Measurements from ENCODE around the gene PTPRN2. TPM values are rescaled to one million over a fixed set of nuclear protein-coding genes. Genes with fewer than 3 reads are reported as not detected.

The PTPRN2 gene
- polyA plus RNA-seq, 1 of the 3 experiments (the other 2 are of a cell fraction): 4.0 TPM

DNA sequence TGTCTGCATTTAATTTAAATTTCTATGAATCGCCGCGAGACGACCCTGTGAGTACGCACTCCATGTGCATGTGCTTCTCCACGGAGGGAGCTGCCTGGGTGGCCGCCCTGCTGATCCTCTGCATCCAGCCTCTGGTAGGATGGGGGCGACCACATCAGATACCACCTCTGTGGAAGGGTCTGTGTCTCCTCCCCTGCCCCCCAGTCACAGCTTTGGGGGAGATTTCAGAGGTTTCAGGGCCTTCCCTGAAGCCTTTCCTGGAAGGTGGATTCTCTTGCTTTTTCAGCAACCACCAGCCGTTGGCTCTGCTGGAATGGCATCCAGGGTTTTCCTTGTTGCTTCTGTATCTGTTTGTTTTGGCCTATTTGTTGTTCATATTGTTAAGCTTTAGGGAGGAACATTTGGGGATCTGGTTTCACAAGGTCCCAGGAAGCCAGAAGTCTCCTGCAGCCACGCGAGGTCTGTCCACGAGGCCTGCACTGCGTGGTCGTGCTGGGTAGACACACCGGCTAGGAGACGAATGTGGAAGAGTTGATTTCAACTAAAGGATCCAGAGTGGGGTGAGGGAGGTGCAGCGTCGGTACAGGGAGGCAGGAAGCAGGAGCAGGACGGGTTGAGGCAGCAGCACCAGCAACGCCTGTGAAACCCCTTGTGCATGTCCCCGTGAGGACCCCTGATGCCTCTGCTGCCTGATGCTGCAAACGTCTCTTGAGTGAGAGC, 329.1 kb downstream of the PTPRN2 start:
- Histone ChIP-seq H3K4me3 (ENCODE audit: low read depth in 2 of 2, low read length in 1 of 2) (no peak overlapping the region), H3K9me3 (peaks cover 10% of the 10 kb centered on the region; the same call in 1 of the 2 replicates), H2AFZ (ENCODE audit: low read depth) (no peak overlapping the region), H3K79me2 (ENCODE audit: insufficient read depth) (no peaks in the 10 kb centered on the region), H3K9ac (no peak overlapping the region), H3K36me3 (replicated peaks in 1 of 2; ENCODE audit: control insufficient read depth in 1 of 2, insufficient read depth in 2 of 2, low read length in 1 of 2) (no peaks in the 10 kb centered on the region), H3K9me2 (no peaks in the 10 kb centered on the region), H3K4me2 (no peak overlapping the region), H3F3A (replicated peaks; ENCODE audit: insufficient read depth) (peaks cover 5% of the 10 kb centered on the region), H3K4me1 (ENCODE audit: control insufficient read depth in 1 of 2, insufficient read depth in 2 of 2, low read depth in 1 of 2, low read length in 1 of 2) (no peaks in the 10 kb centered on the region; a peak in 1 of 4 replicates), H4K20me1 (ENCODE audit: insufficient read depth) (no peaks in the 10 kb centered on the region), H3K27ac (ENCODE audit: low read depth in 2 of 2, low read length in 1 of 2) (no peak overlapping the region), H3K27me3 (ENCODE audit: insufficient read depth) (no peaks in the 10 kb centered on the region)
- DNase-seq: no peak
- ChIA-PET CTCF (interaction anchor here (1.0 kb wide), 1 partner anchor 10 kb away, joined by 3 read pairs; no protein-coding TSS in a partner anchor), POLR2A (no interaction called here)
- 64% methylated on average over 21 of the region's 22 CpGs for WGBS (ENCODE audit: low lambda C conversion rate)
- no peak for TF ChIP-seq CHD2 (IDR thresholded peaks at IDR 0.05; ENCODE audit: low read length, partially characterized antibody)
- no peak for TF ChIP-seq RFX5 (IDR thresholded peaks at IDR 0.05; ENCODE audit: low read length)
- TF ChIP-seq GABPA (IDR thresholded peaks at IDR 0.05; ENCODE audit: low read depth): no peak
- TF ChIP-seq RAD21 (IDR thresholded peaks at IDR 0.05; ENCODE audit: low read length): no peak
- TF ChIP-seq USF2 (IDR thresholded peaks at IDR 0.05; ENCODE audit: borderline replicate concordance, low read depth, low read length): no peak
- TF ChIP-seq, protein P1, sequence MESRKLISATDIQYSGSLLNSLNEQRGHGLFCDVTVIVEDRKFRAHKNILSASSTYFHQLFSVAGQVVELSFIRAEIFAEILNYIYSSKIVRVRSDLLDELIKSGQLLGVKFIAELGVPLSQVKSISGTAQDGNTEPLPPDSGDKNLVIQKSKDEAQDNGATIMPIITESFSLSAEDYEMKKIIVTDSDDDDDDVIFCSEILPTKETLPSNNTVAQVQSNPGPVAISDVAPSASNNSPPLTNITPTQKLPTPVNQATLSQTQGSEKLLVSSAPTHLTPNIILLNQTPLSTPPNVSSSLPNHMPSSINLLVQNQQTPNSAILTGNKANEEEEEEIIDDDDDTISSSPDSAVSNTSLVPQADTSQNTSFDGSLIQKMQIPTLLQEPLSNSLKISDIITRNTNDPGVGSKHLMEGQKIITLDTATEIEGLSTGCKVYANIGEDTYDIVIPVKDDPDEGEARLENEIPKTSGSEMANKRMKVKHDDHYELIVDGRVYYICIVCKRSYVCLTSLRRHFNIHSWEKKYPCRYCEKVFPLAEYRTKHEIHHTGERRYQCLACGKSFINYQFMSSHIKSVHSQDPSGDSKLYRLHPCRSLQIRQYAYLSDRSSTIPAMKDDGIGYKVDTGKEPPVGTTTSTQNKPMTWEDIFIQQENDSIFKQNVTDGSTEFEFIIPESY (IDR thresholded peaks at IDR 0.05; ENCODE audit: borderline replicate concordance, low read depth): no peak
- TF ChIP-seq POLR2AphosphoS5 (IDR thresholded peaks at IDR 0.05; ENCODE audit: low read depth, low read length): no peak

DNA sequence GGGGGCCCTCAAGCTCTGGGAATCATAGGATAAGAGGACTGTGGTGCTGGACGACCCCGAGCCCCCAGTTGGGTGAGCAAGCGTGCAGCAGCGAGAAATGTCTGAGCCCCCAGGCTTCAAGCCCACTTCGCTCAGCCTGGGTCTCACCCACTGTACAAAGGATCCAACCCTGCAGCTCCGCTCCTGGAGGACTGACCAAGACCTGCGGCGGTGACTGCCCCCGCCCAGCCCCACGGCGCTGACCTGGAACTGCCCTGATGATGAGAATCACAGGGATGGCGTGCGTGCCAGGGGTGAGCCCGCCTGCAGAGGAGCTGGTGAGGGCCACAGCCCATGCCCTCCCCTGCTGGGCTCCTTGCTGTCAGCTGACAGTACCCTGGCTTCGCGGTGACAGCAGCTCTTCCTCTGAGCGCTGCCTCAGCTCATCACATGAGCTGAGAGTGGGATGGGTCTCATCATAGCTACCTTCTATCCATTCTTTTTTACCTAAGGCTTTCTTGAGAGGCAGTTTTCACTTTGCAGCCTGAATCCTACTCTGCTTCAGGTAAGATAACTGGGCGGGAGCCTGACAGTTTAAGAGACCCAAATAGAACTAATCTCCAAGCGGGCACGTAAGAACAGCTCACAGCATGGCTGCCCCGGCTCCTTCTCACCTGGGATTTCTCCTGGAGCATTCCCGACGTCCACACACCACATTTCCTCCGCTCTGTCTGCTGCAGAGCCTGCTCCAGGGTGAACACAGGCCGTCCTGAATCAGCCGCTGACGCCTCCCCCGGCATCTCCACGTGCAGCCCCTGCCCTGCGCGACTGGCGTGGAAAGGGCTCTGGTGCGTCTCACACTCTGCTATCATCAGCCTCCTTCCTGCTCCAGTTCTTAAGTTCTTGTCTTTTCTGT, 329.9 kb downstream of the PTPRN2 start:
- no peaks in the 10 kb centered on the region for H3K27me3 ChIP-seq (ENCODE audit: insufficient read depth)
- no peak overlapping the region for H3K4me3 ChIP-seq (ENCODE audit: low read depth in 2 of 2, low read length in 1 of 2)
- no peaks in the 10 kb centered on the region; a peak in 1 of 4 replicates for H3K4me1 ChIP-seq (ENCODE audit: control insufficient read depth in 1 of 2, insufficient read depth in 2 of 2, low read depth in 1 of 2, low read length in 1 of 2)
- H3K79me2 ChIP-seq (ENCODE audit: insufficient read depth): no peaks in the 10 kb centered on the region
- no peaks in the 10 kb centered on the region for H4K20me1 ChIP-seq (ENCODE audit: insufficient read depth)
- H3K9ac ChIP-seq: no peak overlapping the region
- no peak for DNase-seq
- ChIA-PET CTCF (interaction anchor here (1.0 kb wide), 1 partner anchor 11 kb away, joined by 3 read pairs; no protein-coding TSS in a partner anchor), POLR2A (interaction anchor here (0.9 kb wide), 1 partner anchor 10 kb away, joined by 4 read pairs; no protein-coding TSS in a partner anchor)
- TF ChIP-seq SMC3 (IDR thresholded peaks at IDR 0.05; ENCODE audit: low read depth, low read length) (no peak), POLR2AphosphoS5 (IDR thresholded peaks at IDR 0.05; ENCODE audit: low read depth, low read length) (no peak)
- 69% methylated on average over 25 of the region's 33 CpGs for WGBS (ENCODE audit: low lambda C conversion rate)
- H3K9me3 ChIP-seq: peaks cover 10% of the 10 kb centered on the region; the same call in 1 of the 2 replicates
- peaks cover 5% of the 10 kb centered on the region for H3F3A ChIP-seq (replicated peaks; ENCODE audit: insufficient read depth)
- no peak overlapping the region for H2AFZ ChIP-seq (ENCODE audit: low read depth)
- no peaks in the 10 kb centered on the region for H3K36me3 ChIP-seq (replicated peaks in 1 of 2; ENCODE audit: control insufficient read depth in 1 of 2, insufficient read depth in 2 of 2, low read length in 1 of 2)
- H3K27ac ChIP-seq (ENCODE audit: low read depth in 2 of 2, low read length in 1 of 2): no peak overlapping the region
- H3K4me2 ChIP-seq: no peak overlapping the region
- no peaks in the 10 kb centered on the region for H3K9me2 ChIP-seq
